Frontal cortex (tissue), 4 donors: ENCODE measurements around the gene NSG1. TPM values are rescaled to one million over a fixed set of nuclear protein-coding genes. Genes with fewer than 3 reads are reported as not detected.

Experiments
- DNase-seq, 2 donors: peaks; one replicate each; pipeline ENCODE4 v3.0.0; 2012; ENCODE audit warnings: low spot score in 2 of 2
- FAIRE-seq: peaks from 2 replicates; lab custom pipeline; 2012; peaks lifted over from hg19 to GRCh38; lab: Jason Lieb, UNC
- total RNA-seq: library from RNA; depleted of rRNA; stranded (reverse); fragments of >200 nt; gene quantifications from one replicate; pipeline ENCODE4 v1.2.3, GENCODE V29; 2014
- donor health status: control.
- donor health status: control.
- donor health status: control.

Gene NSG1
- total RNA-seq, 1 donor from 2014 or later: 302 TPM

- DNase-seq (no peak), FAIRE-seq (no peak)
These were observed 39.7 kb downstream of the NSG1 start for GRCh38 chr4:4426511-4427120.

- FAIRE-seq (no peak), DNase-seq (no peak)
These were observed 40.4 kb downstream of the NSG1 start for GRCh38 chr4:4427121-4427870.

GRCh38 chr4:4427886-4428285 is 41.0 kb downstream of the NSG1 start:
- DNase-seq: no peak
- no peak for FAIRE-seq

GRCh38 chr4:4428966-4429875 is 42.3 kb downstream of the NSG1 start:
- DNase-seq: no peak
- no peak for FAIRE-seq

GRCh38 chr4:4430492-4431195 is 43.7 kb downstream of the NSG1 start:
- DNase-seq (peak; percentile 17 to 45), FAIRE-seq (no peak)

GRCh38 chr4:4432341-4433125 is 45.6 kb downstream of the NSG1 start:
- DNase-seq: no peak
- no peak for FAIRE-seq

GRCh38 chr4:4433941-4434340 is 47.0 kb downstream of the NSG1 start:
- DNase-seq (no peak), FAIRE-seq (no peak)

- DNase-seq: no peak
- no peak for FAIRE-seq
These were observed 49.4 kb downstream of the NSG1 start for GRCh38 chr4:4436244-4436823.

- FAIRE-seq: no peak
- DNase-seq: no peak
These were observed 51.0 kb downstream of the NSG1 start for GRCh38 chr4:4437798-4438470.

- no peak for FAIRE-seq
- no peak for DNase-seq
These were observed 52.0 kb downstream of the NSG1 start for GRCh38 chr4:4438891-4439290.

- DNase-seq: no peak
- FAIRE-seq: no peak
These were observed 52.9 kb downstream of the NSG1 start for GRCh38 chr4:4439782-4440181.

GRCh38 chr4:4440333-4441061 is 53.6 kb downstream of the NSG1 start:
- no peak for FAIRE-seq
- DNase-seq: no peak

GRCh38 chr4:4443821-4444220 is 56.9 kb downstream of the NSG1 start:
- no peak for DNase-seq
- no peak for FAIRE-seq

GRCh38 chr4:4446434-4446833 is 59.5 kb downstream of the NSG1 start:
- no peak for DNase-seq
- no peak for FAIRE-seq

GRCh38 chr4:4455210-4455865 is 68.4 kb downstream of the NSG1 start:
- FAIRE-seq: no peak

GRCh38 chr4:4456351-4456750 is 69.4 kb downstream of the NSG1 start:
- no peak for DNase-seq
- FAIRE-seq: no peak

More at GRCh38 chr4:4455210-4455865, 68.4 kb downstream of the NSG1 start:
- DNase-seq: no peak
